Measurements from ENCODE around the gene FBN1. TPM values are rescaled to one million over a fixed set of nuclear protein-coding genes. Genes with fewer than 3 reads are reported as not detected.

Gene FBN1
- total RNA-seq, 1 donor = 1,556 TPM

DNA sequence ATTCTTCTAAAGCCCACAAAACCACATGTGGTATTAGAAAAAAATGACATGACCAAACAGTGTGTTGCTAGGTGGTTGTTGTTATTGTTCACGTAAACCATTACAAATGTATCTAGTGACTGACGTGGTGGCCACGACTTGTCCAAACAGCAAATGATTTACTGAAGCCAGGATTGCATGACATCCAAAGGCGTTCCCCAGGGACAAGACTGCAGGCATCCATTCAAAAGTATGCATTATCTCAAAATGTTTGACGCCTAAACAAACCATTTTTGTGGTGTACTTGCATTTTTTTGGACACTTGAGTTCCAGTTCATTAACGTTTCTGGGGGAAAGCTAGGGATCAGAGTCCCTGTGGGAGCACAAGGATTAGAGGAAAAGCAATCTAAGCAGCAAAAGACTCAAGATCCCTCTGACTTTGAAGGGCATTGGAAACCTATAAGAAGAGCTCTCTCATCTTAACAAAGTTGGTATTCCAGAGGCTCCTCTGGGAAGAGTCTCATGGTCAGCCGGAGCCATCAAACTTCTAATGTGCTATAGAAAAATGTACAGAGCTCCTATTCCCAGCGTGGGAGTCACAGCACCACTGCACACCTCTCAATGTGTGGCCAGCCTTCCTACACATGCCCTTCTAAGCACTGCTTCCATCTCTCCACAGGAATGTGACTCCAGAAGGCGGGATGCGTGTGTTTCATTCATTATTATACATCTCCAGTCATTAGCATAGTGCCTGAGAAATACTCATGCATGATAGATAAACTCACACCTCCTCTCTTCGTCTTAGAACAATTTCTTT, 62.9 kb downstream of the FBN1 start:
- Histone ChIP-seq H3K27ac (ENCODE audit: low read depth, low read length) (peak overlapping the region; percentile 92), H2AFZ (ENCODE audit: low read length) (no peak overlapping the region), H3K36me3 (ENCODE audit: insufficient read depth, low read length) (peaks cover 42% of the 10 kb centered on the region), H3K4me1 (ENCODE audit: insufficient read depth, low read length) (peaks cover 67% of the 10 kb centered on the region), H3K4me3 (ENCODE audit: insufficient read depth, low read length) (no peak overlapping the region), H3K27me3 (ENCODE audit: insufficient read depth, low read length) (no peaks in the 10 kb centered on the region), H3K4me2 (ENCODE audit: insufficient read depth, low read length) (peak overlapping the region; percentile 2), H4K20me1 (ENCODE audit: insufficient read depth, low read length) (peaks cover 3% of the 10 kb centered on the region), H3K79me2 (ENCODE audit: insufficient read depth, low read length) (peaks cover 94% of the 10 kb centered on the region), H3K9me3 (ENCODE audit: low read depth, low read length) (no peaks in the 10 kb centered on the region)
- peak; percentile 17 for DNase-seq (ENCODE audit: insufficient read length, low spot score, missing footprints)
- TF ChIP-seq, protein P1, sequence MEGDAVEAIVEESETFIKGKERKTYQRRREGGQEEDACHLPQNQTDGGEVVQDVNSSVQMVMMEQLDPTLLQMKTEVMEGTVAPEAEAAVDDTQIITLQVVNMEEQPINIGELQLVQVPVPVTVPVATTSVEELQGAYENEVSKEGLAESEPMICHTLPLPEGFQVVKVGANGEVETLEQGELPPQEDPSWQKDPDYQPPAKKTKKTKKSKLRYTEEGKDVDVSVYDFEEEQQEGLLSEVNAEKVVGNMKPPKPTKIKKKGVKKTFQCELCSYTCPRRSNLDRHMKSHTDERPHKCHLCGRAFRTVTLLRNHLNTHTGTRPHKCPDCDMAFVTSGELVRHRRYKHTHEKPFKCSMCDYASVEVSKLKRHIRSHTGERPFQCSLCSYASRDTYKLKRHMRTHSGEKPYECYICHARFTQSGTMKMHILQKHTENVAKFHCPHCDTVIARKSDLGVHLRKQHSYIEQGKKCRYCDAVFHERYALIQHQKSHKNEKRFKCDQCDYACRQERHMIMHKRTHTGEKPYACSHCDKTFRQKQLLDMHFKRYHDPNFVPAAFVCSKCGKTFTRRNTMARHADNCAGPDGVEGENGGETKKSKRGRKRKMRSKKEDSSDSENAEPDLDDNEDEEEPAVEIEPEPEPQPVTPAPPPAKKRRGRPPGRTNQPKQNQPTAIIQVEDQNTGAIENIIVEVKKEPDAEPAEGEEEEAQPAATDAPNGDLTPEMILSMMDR (IDR thresholded peaks at IDR 0.05; ENCODE audit: extremely low read depth, low read depth, low read length) = no peak

- TF ChIP-seq, protein P1 (IDR thresholded peaks at IDR 0.05; ENCODE audit: extremely low read depth, low read depth, low read length) = no peak
- peaks cover 94% of the 10 kb centered on the region for H3K79me2 ChIP-seq (ENCODE audit: insufficient read depth, low read length)
- H3K36me3 ChIP-seq (ENCODE audit: insufficient read depth, low read length) = peaks cover 45% of the 10 kb centered on the region
- H3K4me2 ChIP-seq (ENCODE audit: insufficient read depth, low read length) = peak overlapping the region; percentile 18
- H3K27me3 ChIP-seq (ENCODE audit: insufficient read depth, low read length) = no peaks in the 10 kb centered on the region
- no peak overlapping the region for H2AFZ ChIP-seq (ENCODE audit: low read length)
- H4K20me1 ChIP-seq (ENCODE audit: insufficient read depth, low read length) = peaks cover 8% of the 10 kb centered on the region
- H3K4me1 ChIP-seq (ENCODE audit: insufficient read depth, low read length) = peaks cover 63% of the 10 kb centered on the region
- H3K4me3 ChIP-seq (ENCODE audit: insufficient read depth, low read length) = no peak overlapping the region
- peak overlapping the region; percentile 92 for H3K27ac ChIP-seq (ENCODE audit: low read depth, low read length)
- H3K9me3 ChIP-seq (ENCODE audit: low read depth, low read length) = no peaks in the 10 kb centered on the region
- no peak for DNase-seq (ENCODE audit: insufficient read length, low spot score, missing footprints)
Measured at GRCh38 chr15:48581219-48581618, 64.3 kb downstream of the FBN1 start.

DNA sequence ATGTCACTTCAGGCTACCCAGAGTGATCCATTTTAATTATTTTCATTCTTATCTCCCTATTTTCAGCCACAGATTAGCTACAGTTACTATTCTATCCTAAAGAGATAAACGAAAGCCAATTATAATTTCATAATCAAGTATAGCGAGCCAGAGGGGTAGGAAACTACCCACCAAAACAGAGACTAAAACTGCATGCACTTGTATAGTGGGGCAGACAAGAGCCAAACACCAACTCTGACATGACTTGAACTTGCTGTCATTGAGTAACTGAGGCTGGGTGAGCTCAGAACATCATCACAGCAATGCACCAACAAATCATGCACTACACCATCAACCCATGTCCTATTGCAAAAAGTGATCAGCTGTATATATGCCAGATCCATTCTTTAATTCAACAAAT, 64.8 kb downstream of the FBN1 start:
- Histone ChIP-seq H3K9me3 (ENCODE audit: low read depth, low read length) (no peaks in the 10 kb centered on the region), H3K4me1 (ENCODE audit: insufficient read depth, low read length) (peaks cover 59% of the 10 kb centered on the region), H3K36me3 (ENCODE audit: insufficient read depth, low read length) (peaks cover 50% of the 10 kb centered on the region), H3K27me3 (ENCODE audit: insufficient read depth, low read length) (no peaks in the 10 kb centered on the region), H3K4me3 (ENCODE audit: insufficient read depth, low read length) (no peak overlapping the region), H3K79me2 (ENCODE audit: insufficient read depth, low read length) (peaks cover 94% of the 10 kb centered on the region), H3K27ac (ENCODE audit: low read depth, low read length) (peak overlapping the region; percentile 92), H4K20me1 (ENCODE audit: insufficient read depth, low read length) (peaks cover 9% of the 10 kb centered on the region), H2AFZ (ENCODE audit: low read length) (no peak overlapping the region), H3K4me2 (ENCODE audit: insufficient read depth, low read length) (peak overlapping the region; percentile 52)
- no peak for DNase-seq (ENCODE audit: insufficient read length, low spot score, missing footprints)
- TF ChIP-seq, protein P1 (IDR thresholded peaks at IDR 0.05; ENCODE audit: extremely low read depth, low read depth, low read length) = no peak

GRCh38 chr15:48579945-48580671, 65.4 kb downstream of the FBN1 start:
- no peak for DNase-seq (ENCODE audit: insufficient read length, low spot score, missing footprints)
- H3K4me2 ChIP-seq (ENCODE audit: insufficient read depth, low read length) = peak overlapping the region; percentile 52
- peak overlapping the region; percentile 92 for H3K27ac ChIP-seq (ENCODE audit: low read depth, low read length)
- H3K4me3 ChIP-seq (ENCODE audit: insufficient read depth, low read length) = peak overlapping the region; percentile 14
- H3K79me2 ChIP-seq (ENCODE audit: insufficient read depth, low read length) = peaks cover 95% of the 10 kb centered on the region
- H3K9me3 ChIP-seq (ENCODE audit: low read depth, low read length) = no peaks in the 10 kb centered on the region
- peaks cover 9% of the 10 kb centered on the region for H4K20me1 ChIP-seq (ENCODE audit: insufficient read depth, low read length)
- peaks cover 54% of the 10 kb centered on the region for H3K36me3 ChIP-seq (ENCODE audit: insufficient read depth, low read length)
- H2AFZ ChIP-seq (ENCODE audit: low read length) = no peak overlapping the region
- no peaks in the 10 kb centered on the region for H3K27me3 ChIP-seq (ENCODE audit: insufficient read depth, low read length)
- H3K4me1 ChIP-seq (ENCODE audit: insufficient read depth, low read length) = peaks cover 56% of the 10 kb centered on the region
- TF ChIP-seq, protein P1 (IDR thresholded peaks at IDR 0.05; ENCODE audit: extremely low read depth, low read depth, low read length) = no peak
